Measurements from ENCODE around the gene NFATC2.

- TF ChIP-seq CTCF (IDR thresholded peaks at IDR 0.05 in 2 of 3, conservative IDR thresholded peaks at IDR 0.05 in 1 of 3; ENCODE audit: borderline replicate concordance in 1 of 3, insufficient read depth in 1 of 3, low read depth in 2 of 3, low read length in 2 of 3) (no peak), EZH2phosphoT487 (IDR thresholded peaks at IDR 0.05; ENCODE audit: borderline replicate concordance) (no peak), POLR2AphosphoS5 (IDR thresholded peaks at IDR 0.05; ENCODE audit: low read depth, low read length) (no peak), SIN3A (IDR thresholded peaks at IDR 0.05; ENCODE audit: low read depth) (no peak), RAD21 (IDR thresholded peaks at IDR 0.05; ENCODE audit: low read depth) (no peak), ZBTB33 (IDR thresholded peaks at IDR 0.05; ENCODE audit: extremely low read depth, insufficient replicate concordance, low read length) (no peak), MAX (IDR thresholded peaks at IDR 0.05) (no peak), REST (IDR thresholded peaks at IDR 0.05; ENCODE audit: low read depth) (no peak), POLR2A (IDR thresholded peaks at IDR 0.05; ENCODE audit: borderline replicate concordance, extremely low read depth, insufficient read depth, insufficient read length) (no peak)
These were observed 33.0 kb upstream of the NFATC2 start for GRCh38 chr20:51575486-51575885.

Measured in HCT116 (cell line).